HG03025 (cell line): ENCODE measurements around the gene ADGRG4.
"Not testable (repeated sequence)": the region's sequence is repeated elsewhere in the genome, so short reads cannot be mapped to it uniquely, and the experiment has no call there.

Source experiments
- ATAC-seq: cut with Tn5 transposase; IDR thresholded peaks from one replicate; pipeline ENCODE4 v1.9.1; 2021; ENCODE audit warnings: mild to moderate bottlenecking, moderate library complexity; ENCODE audit not compliant: unreplicated experiment, low FRiP score

Gene ADGRG4

GRCh38 chrX:136300721-136301120 is at the start of gene ADGRG4:
TSS of gene ADGRG4 (plus strand) at chrX:136300963. CDS start at chrX:136308778, 7,815 bp downstream.
- ATAC-seq, result not testable (repeated sequence)

DNA sequence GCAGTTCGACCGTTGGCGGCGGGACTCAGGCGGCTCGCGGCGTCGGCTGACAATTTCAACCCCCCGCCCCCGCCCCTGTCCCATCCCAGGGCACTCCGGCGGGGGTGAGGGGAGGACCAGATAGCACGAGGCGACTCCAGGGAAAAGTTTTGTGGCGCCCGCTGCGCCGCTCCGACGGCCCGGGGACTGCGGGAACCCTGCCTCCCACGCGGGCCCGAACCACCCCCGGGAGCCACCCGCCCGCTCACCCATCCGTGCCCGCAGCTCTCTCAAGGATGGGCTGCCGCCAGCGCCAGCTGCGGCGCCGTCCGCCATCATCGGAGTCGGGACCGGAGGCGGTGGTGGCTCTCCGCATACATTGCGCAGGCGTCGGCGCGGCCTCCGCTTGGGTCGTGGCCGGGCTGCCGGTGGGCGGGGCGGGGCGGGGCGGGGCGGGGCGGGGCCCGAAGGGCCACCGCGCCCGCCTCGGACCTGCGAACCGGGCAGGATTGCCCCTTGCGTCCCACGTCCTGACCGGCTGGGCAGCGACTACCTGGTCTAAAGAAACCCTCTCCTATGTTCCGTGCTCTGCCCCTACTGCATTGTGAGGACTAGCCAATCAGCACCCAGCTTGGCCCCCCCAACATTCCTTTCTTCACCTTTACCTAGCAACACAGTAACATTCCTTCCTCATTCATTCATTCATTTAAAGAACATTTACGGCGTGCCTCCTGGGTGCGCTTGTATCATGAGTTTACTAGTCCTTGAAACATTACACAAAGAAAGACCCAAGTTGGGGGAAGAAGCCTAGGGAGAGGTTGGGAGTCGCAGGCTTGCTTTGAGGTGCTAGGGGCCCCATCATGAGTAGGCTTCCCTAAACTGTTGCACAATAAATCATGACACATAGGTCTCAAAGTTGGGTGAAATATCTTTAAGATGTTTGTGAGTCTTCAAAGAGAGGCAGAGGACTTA is 49.4 kb upstream of the ADGRG4 start, which contains the start of gene MAP7D3:
Gene MAP7D3, minus strand, starts transcription at position 360 of the 951 bp plus-strand sequence. Its CDS starts 42 bp downstream, at position 318.
- peak; percentile 78 for ATAC-seq

DNA sequence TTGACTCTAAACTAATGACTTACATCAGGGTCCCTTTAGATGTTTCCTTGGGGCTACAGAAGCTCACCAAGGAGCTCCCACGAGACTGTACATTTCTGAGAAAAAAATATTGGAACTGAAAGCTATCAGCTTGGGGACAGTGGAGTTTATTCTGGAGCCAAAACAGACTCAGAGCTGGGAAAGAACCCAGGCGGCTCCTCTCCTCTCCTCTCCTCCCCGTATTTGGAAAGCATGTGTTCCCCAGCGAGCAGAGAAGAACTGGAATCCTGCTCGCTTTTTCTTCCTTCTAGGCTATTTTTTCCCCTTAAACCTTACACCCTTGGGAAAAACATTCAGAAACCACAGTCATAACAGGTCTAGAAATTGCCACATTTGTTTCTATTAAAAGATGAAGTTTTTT is 45.2 kb upstream of the ADGRG4 start:
- ATAC-seq, result no peak

GRCh38 chrX:136256026-136256425 is 44.7 kb upstream of the ADGRG4 start:
- ATAC-seq, result no peak

GRCh38 chrX:136258951-136259350 is 41.8 kb upstream of the ADGRG4 start:
- no peak for ATAC-seq

- ATAC-seq, result no peak
Measured at GRCh38 chrX:136259543-136259942, 41.2 kb upstream of the ADGRG4 start.

DNA sequence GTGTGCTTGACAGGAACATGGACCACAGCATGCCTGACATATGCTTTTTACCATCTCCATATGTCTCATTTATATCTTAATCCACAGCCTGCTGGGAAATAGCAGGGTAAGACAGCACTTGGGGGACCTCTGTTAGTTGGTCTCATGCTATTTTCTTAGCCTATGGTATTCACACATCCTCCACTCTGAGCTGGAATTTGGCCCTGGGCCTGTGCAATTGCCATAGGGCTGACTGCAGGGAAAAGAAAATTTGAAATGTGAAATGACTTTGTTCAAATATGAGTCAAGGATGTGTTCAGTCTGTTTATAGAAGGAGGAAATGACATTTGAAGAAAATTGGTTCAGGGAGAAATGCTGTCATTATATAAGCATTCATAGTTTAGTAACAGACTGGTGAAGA is 40.0 kb upstream of the ADGRG4 start:
- no peak for ATAC-seq

DNA sequence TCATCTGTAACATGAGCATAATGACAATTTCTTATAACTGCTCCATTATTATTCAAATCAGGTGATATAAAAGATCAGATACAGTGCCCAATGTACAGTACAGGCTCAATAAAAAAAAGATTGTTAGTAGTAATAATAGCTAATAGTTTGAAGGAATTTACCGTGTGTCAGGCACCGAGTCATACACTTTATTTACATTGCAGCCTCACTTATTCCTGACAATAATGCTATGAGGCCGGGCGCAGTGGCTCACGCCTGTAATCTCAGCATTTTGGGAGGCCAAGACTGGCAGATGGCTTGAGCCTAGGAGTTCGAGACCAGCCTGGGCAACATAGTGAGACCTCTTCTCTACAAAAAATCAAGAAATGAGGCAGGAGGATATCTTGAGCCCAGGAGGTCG is 39.4 kb upstream of the ADGRG4 start:
- no peak for ATAC-seq

GRCh38 chrX:136262243-136262642 is 38.5 kb upstream of the ADGRG4 start:
- ATAC-seq, result no peak

GRCh38 chrX:136262812-136263315 is 37.9 kb upstream of the ADGRG4 start:
- ATAC-seq, result no peak

- no peak for ATAC-seq
Measured at GRCh38 chrX:136266828-136267227, 33.9 kb upstream of the ADGRG4 start.

- no peak for ATAC-seq
Measured at GRCh38 chrX:136268051-136269048, 32.4 kb upstream of the ADGRG4 start.

DNA sequence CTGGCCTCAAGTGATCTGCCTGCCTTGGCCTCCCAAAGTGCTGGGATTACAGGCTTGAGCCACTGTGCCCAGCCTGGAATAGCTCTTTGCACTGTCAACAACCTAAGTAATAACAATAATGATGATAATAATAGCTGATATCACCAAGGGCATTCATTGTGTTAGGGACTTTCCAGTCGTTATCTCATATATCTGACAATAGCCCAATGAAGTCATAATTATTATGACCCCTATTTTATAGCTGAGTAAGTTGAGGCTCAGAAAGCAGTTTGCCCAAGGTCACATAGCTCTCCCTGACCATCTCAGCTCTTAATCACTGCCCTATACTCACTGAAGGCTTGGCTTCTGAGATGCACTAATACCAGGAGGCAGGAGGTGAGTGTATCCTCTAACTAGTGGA is 30.8 kb upstream of the ADGRG4 start:
- ATAC-seq, result no peak

- ATAC-seq, result no peak
Measured at GRCh38 chrX:136271300-136271699, 29.5 kb upstream of the ADGRG4 start.

DNA sequence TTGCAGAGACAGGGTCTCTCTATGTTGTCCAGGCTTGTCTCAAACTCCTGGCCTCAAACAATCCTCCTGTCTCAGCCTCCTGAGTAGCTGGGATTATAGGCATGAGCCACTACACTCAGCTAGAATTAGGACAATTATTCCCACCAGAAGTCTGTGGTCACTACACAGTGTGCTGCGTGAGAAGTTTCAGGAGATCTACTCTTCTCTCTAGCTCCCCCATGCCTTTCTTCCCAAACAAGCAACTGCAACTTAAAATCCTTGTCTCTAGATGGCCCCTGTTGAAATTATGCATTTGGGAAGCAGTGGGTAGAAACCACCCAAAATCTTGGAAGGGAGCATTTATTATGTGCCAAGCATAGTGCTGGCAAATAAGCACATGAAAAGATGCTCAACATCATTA is 28.4 kb upstream of the ADGRG4 start:
- ATAC-seq, result no peak

DNA sequence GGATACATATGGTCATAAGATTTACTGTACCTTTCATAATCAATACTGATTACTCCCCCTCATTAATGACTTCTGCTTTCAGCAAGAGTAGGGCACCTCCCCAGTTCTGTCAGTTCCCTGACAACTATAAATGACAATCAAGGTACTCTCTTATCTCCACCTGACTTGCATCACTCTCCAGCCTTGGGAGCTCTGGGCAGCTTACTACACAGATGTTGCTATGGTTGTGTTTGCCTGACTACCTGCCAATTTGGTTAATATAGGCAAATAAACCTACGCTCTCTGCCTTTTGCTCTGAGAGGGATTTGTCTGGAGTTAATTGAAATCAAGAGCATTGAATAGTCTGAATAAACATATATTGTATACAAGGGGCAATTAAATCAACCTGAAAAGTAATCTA is 26.8 kb upstream of the ADGRG4 start:
- no peak for ATAC-seq

- no peak for ATAC-seq
Measured at GRCh38 chrX:136275553-136275952, 25.2 kb upstream of the ADGRG4 start.

DNA sequence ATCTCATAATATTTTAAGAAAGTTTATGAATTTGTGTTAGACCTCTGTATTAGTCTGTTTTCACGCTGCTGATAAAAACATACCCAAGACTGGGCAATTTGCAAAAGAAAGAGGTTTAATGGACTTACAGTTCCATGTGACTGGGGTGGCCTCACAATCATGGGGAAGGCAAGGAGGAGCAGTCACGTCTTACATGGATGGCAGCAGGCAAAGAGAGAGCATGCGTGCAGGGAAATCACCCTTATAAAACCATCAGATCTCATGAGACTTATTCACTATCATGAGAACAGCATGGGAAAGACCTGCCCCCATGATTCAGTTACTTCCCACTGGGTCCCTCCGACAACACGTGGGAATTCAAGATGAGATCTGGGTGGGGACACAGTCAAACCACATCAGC is 14.4 kb upstream of the ADGRG4 start:
- not testable (repeated sequence) for ATAC-seq

DNA sequence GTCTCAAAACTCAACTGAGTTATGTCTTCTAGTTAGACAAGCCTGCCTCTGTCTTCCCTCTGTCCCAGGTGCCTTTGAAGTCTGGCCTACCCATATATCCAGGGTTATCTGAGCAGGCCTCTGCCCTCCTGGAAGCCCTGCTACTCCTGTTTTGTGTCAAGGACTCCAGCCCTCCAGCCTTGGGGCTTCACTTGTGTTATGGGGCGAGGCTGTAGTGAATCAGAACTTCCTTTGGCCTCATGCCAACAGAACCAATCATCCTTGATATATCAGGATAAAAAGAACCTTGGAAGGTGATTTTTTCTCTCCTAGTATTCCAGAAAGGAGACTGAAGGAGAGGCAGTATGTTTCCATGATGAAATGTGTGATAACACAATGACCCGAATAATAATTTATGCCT is 8.9 kb upstream of the ADGRG4 start:
- no peak for ATAC-seq

- ATAC-seq, result no peak
Measured at GRCh38 chrX:136292656-136293055, 8.1 kb upstream of the ADGRG4 start.

DNA sequence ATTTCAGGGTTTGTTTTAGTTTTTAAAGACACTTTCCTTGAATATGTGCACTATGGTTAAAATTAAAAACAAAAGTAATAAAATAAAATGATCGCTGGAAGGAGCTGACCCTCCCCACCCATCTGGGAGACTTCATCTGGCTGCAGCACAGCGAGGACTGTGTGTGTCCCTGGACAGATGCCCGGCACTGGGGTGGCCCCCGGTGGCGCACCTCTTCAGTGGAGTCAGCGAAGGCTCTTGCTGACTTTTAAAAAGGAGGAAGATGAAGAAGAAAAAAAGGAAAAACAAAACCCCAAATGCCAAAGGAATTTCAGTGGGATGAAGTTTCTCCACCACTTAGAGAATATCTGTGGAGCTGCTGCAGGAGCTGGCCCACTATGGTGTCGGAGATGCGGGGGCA is 5.4 kb upstream of the ADGRG4 start:
- no peak for ATAC-seq
